ACC112 (cell line): Measurements from ENCODE around the gene AKTIP.

Source experiments
- H2AFZ ChIP-seq: fragments of 200-600 bp; sonication (generic); one replicate; pipeline ENCODE4 v1.6.0; 2017; ENCODE audit warnings: antibody characterized with exemption, low read length; ENCODE audit not compliant: unreplicated experiment
- H3K27ac ChIP-seq: fragments of 200-600 bp; sonication (generic); 2 replicates; pipeline ENCODE4 v1.5.1; 2014; ENCODE audit warnings: low read depth, mild to moderate bottlenecking, antibody characterized with exemption, low read length, moderate library complexity
- H3K27me3 ChIP-seq: fragments of 200-600 bp; sonication (generic); 2 replicates; pipeline ENCODE4 v1.6.1; 2014; ENCODE audit warnings: mild to moderate bottlenecking, antibody characterized with exemption, low read length, moderate library complexity, mixed read lengths; ENCODE audit not compliant: insufficient read depth
- H3K36me3 ChIP-seq: fragments of 200-600 bp; sonication (generic); 2 replicates; pipeline ENCODE4 v1.6.1; 2016; ENCODE audit warnings: mild to moderate bottlenecking, antibody characterized with exemption, low read length, moderate library complexity, mixed read lengths; ENCODE audit not compliant: insufficient read depth
- H3K4me1 ChIP-seq: fragments of 200-600 bp; sonication (generic); one replicate; pipeline ENCODE4 v1.6.1; 2016; ENCODE audit warnings: low read length, mixed read lengths; ENCODE audit not compliant: insufficient read depth, unreplicated experiment, control insufficient read depth
- H3K4me3 ChIP-seq: fragments of 200-600 bp; sonication (generic); 2 replicates; pipeline ENCODE4 v1.5.1; 2014; ENCODE audit warnings: mild to moderate bottlenecking, low read depth, low read length
- H3K79me2 ChIP-seq: fragments of 200-600 bp; sonication (generic); one replicate; pipeline ENCODE4 v1.6.0; 2016; ENCODE audit warnings: low read length; ENCODE audit not compliant: control insufficient read depth, unreplicated experiment, insufficient read depth

Gene AKTIP

GRCh38 chr16:53530741-53531140 lies 27.7 kb upstream of the AKTIP start:
- H3K4me1 ChIP-seq, result no peaks in the 10 kb centered on the region
- no peak overlapping the region for H3K4me3 ChIP-seq
- H3K27ac ChIP-seq, result no peak overlapping the region

GRCh38 chr16:53530046-53530445 lies 27.0 kb upstream of the AKTIP start:
- Histone ChIP-seq H3K79me2 (no peaks in the 10 kb centered on the region), H2AFZ (no peak overlapping the region), H3K4me1 (no peaks in the 10 kb centered on the region), H3K36me3 (no peaks in the 10 kb centered on the region), H3K4me3 (no peak overlapping the region), H3K27me3 (no peaks in the 10 kb centered on the region), H3K27ac (no peak overlapping the region)

More at GRCh38 chr16:53530741-53531140, 27.7 kb upstream of the AKTIP start:
- no peaks in the 10 kb centered on the region for H3K36me3 ChIP-seq
- no peaks in the 10 kb centered on the region for H3K79me2 ChIP-seq
- no peak overlapping the region for H2AFZ ChIP-seq
- no peaks in the 10 kb centered on the region for H3K27me3 ChIP-seq

GRCh38 chr16:53529513-53529912 lies 26.5 kb upstream of the AKTIP start:
- Histone ChIP-seq H3K36me3 (no peaks in the 10 kb centered on the region), H3K79me2 (no peaks in the 10 kb centered on the region), H3K27ac (no peak overlapping the region), H3K27me3 (no peaks in the 10 kb centered on the region), H2AFZ (no peak overlapping the region), H3K4me1 (no peaks in the 10 kb centered on the region), H3K4me3 (no peak overlapping the region)

GRCh38 chr16:53528797-53529196 lies 25.8 kb upstream of the AKTIP start:
- no peak overlapping the region for H3K27ac ChIP-seq
- no peaks in the 10 kb centered on the region for H3K4me1 ChIP-seq
- no peak overlapping the region for H3K4me3 ChIP-seq
- no peaks in the 10 kb centered on the region for H3K36me3 ChIP-seq
- no peaks in the 10 kb centered on the region for H3K79me2 ChIP-seq
- H2AFZ ChIP-seq, result no peak overlapping the region
- no peaks in the 10 kb centered on the region for H3K27me3 ChIP-seq

DNA sequence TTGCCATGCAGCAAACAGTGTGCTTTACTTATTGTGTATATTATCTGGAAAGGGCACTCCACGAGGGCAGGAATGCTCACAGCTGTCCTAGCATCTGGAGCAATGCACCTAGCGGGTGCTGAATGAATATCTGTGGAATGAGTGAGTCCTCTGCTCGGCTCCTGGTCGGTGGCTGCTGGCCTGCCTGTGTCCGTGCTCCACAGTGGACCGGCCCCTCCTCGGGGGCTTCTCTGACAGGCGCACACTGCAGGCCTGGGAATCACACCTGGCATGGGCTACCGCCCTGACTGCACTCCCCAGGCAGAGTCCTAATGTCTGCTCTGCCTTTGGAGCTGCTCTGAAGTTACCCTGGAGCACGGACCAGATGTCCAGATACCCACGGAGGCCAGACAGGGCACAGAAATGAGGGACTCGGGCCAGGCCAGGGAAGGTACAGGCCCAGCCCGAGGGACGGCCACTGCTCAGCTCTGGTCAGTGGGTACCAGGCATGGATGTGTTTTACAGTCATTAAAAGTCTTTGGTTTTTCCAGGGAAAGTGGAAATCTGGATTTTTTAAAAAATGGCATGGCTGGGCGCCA lies 21.1 kb upstream of the AKTIP start:
- H3K36me3 ChIP-seq, result no peaks in the 10 kb centered on the region
- H3K27me3 ChIP-seq, result no peaks in the 10 kb centered on the region
- peaks cover 2% of the 10 kb centered on the region for H3K4me1 ChIP-seq
- no peaks in the 10 kb centered on the region for H3K79me2 ChIP-seq
- H3K27ac ChIP-seq, result no peak overlapping the region
- no peak overlapping the region for H2AFZ ChIP-seq
- H3K4me3 ChIP-seq, result no peak overlapping the region

DNA sequence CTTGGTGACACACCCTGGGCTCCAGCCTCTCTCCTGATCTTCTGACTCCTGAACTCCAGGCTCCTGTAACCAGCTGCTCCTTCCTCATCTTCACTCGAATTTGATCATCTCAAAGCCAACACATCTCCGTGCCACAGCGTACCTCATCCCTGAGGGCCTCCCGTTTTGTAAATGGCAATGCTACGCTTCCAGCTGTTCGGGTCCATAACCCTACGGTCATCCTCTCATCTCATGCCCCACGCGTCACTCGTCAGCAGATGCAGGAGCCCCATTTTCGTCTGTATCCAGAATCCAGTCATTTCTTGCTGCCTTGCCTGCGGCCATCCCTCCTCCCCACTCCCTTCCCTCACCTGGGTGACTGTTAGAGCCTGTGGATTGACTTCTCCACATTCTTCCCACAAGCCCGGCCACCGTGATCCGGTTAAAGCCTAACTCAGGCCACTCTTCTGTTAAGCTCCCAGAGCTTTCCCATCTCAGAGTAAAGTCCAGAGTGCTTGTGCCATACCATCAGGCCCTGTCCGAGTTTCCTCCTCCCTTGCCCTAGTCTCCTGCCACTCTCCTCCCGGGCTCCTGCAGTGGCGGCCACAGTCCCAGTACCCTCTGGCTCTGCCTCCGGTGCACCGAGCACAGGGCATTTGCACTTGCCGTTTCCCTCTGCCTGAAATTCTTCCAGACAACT lies 20.3 kb upstream of the AKTIP start:
- no peak overlapping the region for H2AFZ ChIP-seq

DNA sequence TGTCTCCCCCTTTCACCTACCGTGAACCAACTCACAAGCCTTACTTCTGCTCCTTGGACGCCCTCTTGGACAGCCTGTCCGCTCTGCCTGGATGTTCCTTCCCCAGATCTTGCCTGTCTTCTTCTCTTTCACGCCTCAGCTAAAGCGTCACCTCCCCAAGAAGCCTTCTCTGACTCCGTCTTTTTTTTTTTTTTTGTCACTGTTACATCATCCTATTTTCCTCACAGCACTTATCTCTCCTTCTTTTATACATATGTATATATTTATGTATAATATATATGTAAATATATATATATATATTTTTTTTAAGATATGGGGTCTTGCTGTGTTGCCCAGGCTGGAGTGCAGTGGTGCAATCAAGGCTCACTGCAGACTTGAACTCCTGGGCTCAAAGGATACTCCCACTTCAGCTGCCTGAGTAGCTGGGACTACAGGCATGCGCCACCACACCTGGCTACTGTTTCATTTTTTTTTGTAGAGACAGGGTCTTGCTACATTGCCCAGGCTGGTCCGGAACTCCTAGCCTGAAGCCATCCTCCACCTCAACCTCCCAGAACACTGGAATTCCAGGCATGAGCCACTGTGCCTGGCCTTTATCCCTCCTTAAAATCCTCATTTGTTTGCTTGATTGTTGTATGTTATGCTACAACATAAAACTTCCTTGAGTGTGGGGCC lies 16.5 kb upstream of the AKTIP start:
- Histone ChIP-seq H2AFZ (no peak overlapping the region), H3K27me3 (no peaks in the 10 kb centered on the region), H3K4me3 (no peak overlapping the region), H3K36me3 (no peaks in the 10 kb centered on the region), H3K4me1 (peaks cover 10% of the 10 kb centered on the region), H3K79me2 (no peaks in the 10 kb centered on the region), H3K27ac (peak overlapping the region; percentile 67; the same call in 1 of the 2 replicates)

More for the DNA sequence above, 20.3 kb upstream of the AKTIP start:
- H3K27me3 ChIP-seq, result no peaks in the 10 kb centered on the region
- H3K4me1 ChIP-seq, result peaks cover 10% of the 10 kb centered on the region
- H3K79me2 ChIP-seq, result no peaks in the 10 kb centered on the region
- H3K36me3 ChIP-seq, result no peaks in the 10 kb centered on the region
- H3K27ac ChIP-seq, result no peak overlapping the region
- no peak overlapping the region for H3K4me3 ChIP-seq

GRCh38 chr16:53518550-53519416 lies 15.8 kb upstream of the AKTIP start:
- Histone ChIP-seq H3K79me2 (no peaks in the 10 kb centered on the region), H3K27me3 (no peaks in the 10 kb centered on the region)

DNA sequence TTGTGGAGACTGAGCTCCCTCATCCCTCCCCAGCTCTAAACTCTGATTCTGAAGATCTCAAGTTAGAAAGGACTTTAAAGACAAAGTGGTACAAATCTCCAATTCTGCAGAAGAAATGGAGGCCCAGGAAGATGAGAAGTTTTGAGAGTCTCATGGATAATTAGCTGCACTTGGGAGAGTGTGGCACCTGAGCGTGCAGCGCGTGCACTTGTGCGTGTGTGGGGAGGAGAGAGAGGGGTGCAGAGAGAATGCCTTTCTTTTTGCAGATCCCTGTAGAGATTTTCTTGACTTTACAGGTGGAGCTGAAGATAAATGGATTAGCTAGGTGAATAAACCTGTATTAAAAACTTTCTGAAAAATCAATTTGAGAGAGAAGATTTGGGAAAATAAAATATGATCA lies 14.8 kb upstream of the AKTIP start:
- Histone ChIP-seq H3K36me3 (no peaks in the 10 kb centered on the region), H3K4me1 (peaks cover 10% of the 10 kb centered on the region), H3K79me2 (no peaks in the 10 kb centered on the region), H2AFZ (no peak overlapping the region), H3K4me3 (no peak overlapping the region), H3K27me3 (no peaks in the 10 kb centered on the region), H3K27ac (peak overlapping the region; percentile 67; the same call in 1 of the 2 replicates)

More at GRCh38 chr16:53518550-53519416, 15.8 kb upstream of the AKTIP start:
- Histone ChIP-seq H3K4me3 (no peak overlapping the region), H3K4me1 (peaks cover 10% of the 10 kb centered on the region), H2AFZ (no peak overlapping the region), H3K27ac (peak overlapping the region; percentile 67), H3K36me3 (no peaks in the 10 kb centered on the region)

DNA sequence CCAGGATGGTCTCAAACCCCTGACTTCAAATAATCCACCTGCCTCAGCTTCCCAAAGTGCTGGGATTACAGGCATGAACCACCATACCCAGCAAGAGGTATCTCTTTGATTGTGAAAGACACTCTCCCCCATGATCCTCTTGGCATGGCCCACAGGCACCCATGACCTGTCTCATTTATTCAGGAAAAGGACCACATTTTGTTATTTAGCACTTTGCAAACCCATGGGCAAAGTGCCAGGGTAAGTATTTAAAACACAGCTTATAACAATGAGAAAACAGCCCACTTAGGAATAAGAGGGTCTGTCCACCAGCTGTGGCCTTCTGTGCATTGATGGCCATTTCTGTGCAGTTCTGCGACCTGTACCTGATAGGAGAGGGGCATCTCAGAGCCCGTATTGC lies 12.8 kb upstream of the AKTIP start:
- H3K36me3 ChIP-seq, result no peaks in the 10 kb centered on the region
- no peak overlapping the region for H3K4me3 ChIP-seq
- peaks cover 10% of the 10 kb centered on the region for H3K4me1 ChIP-seq
- H2AFZ ChIP-seq, result no peak overlapping the region
- no peaks in the 10 kb centered on the region for H3K79me2 ChIP-seq
- H3K27ac ChIP-seq, result no peak overlapping the region
- no peaks in the 10 kb centered on the region for H3K27me3 ChIP-seq
